H1 (cell line): ENCODE data around the gene UTS2R. TPM values are rescaled to one million over a fixed set of nuclear protein-coding genes. Genes with fewer than 3 reads are reported as not detected.

Experiments
- CTCF ChIA-PET: fragments of 300-600 bp; sonication (Branson Sonifier 250); formaldehyde crosslinking; loops from one replicate; lab custom pipeline; 2021; ENCODE audit not compliant: partially characterized antibody; lab: Charles Lee
- POLR2A ChIA-PET: fragments of 300-600 bp; sonication (Branson Sonifier 250); formaldehyde crosslinking; loops from one replicate; lab custom pipeline; 2021; ENCODE audit warnings: inconsistent platforms; ENCODE audit not compliant: partially characterized antibody; lab: Charles Lee
- DNase-seq, 2 experiments: peaks; one replicate each; pipeline versions ENCODE4 v3.0.0 to v3.0.0-alpha.2; 2010 to 2022; ENCODE audit warnings: low spot score in 2 of 2, low read depth in 1 of 2, mixed read lengths in 1 of 2
- FAIRE-seq: peaks from 2 replicates; lab custom pipeline; 2011; peaks lifted over from hg19 to GRCh38; lab: Jason Lieb, UNC
- H2AFZ ChIP-seq: 2 replicates; pipeline ENCODE4 v1.8.1; 2012; ENCODE audit warnings: low read length, inconsistent platforms
- H2AK5ac ChIP-seq: 2 replicates; pipeline ENCODE4 v1.6.1; 2013; ENCODE audit warnings: low read depth, low read length
- H2BK120ac ChIP-seq: replicated peaks from 2 replicates; pipeline ENCODE3; 2013; ENCODE audit warnings: low read depth, low read length, inconsistent platforms
- H2BK12ac ChIP-seq: 2 replicates; pipeline ENCODE4 v1.6.1; 2013; ENCODE audit warnings: low read depth, low read length
- H2BK15ac ChIP-seq: 2 replicates; pipeline ENCODE4 v1.6.1; 2013; ENCODE audit warnings: low read length
- H2BK20ac ChIP-seq: 2 replicates; pipeline ENCODE4 v1.6.1; 2013; ENCODE audit warnings: low read length
- H2BK5ac ChIP-seq: 2 replicates; pipeline ENCODE4 v1.6.1; 2013; ENCODE audit warnings: low read depth, low read length
- H3K14ac ChIP-seq: 2 replicates; pipeline ENCODE4 v1.6.1; 2013; ENCODE audit warnings: inconsistent platforms; ENCODE audit not compliant: insufficient read length
- H3K18ac ChIP-seq: 2 replicates; pipeline ENCODE4 v1.6.1; 2013; ENCODE audit warnings: low read length; ENCODE audit errors: extremely low read depth
- H3K23ac ChIP-seq: 2 replicates; pipeline ENCODE4 v1.6.1; 2013; ENCODE audit warnings: inconsistent platforms; ENCODE audit not compliant: insufficient read length
- H3K23me2 ChIP-seq: 2 replicates; pipeline ENCODE4 v1.6.1; 2013; ENCODE audit warnings: low read depth, low read length
- H3K27ac ChIP-seq: 2 replicates; pipeline ENCODE4 v1.6.1; 2011; ENCODE audit warnings: low read depth, low read length, inconsistent platforms
- H3K27me3 ChIP-seq, 4 experiments: replicated peaks in 1 of 4; 1 replicate in 1 of 4; 2 replicates in 3 of 4; pipeline versions ENCODE4 v1.6.1 to v1.8.1; 2011 to 2013; ENCODE audit warnings: low read length in 3 of 4, mild to moderate bottlenecking in 3 of 4, inconsistent platforms in 2 of 4, mixed read lengths in 2 of 4, moderate library complexity in 1 of 4; ENCODE audit not compliant: control insufficient read depth in 3 of 4, insufficient read depth in 3 of 4; ENCODE audit errors: extremely low read depth in 1 of 4
- H3K36me3 ChIP-seq, 4 experiments: 2 replicates each; pipeline versions ENCODE4 v1.6.1 to v1.8.1; 2011 to 2013; ENCODE audit warnings: mild to moderate bottlenecking in 4 of 4, low read length in 3 of 4, moderate library complexity in 2 of 4, control low read depth in 1 of 4, inconsistent platforms in 1 of 4; ENCODE audit not compliant: insufficient read depth in 4 of 4, control insufficient read depth in 2 of 4
- H3K4ac ChIP-seq: replicated peaks from 2 replicates; pipeline ENCODE3; 2013; ENCODE audit warnings: low read length, low read depth, mixed read lengths, inconsistent platforms; ENCODE audit not compliant: insufficient read length
- H3K4me1 ChIP-seq, 4 experiments: replicated peaks in 1 of 4; 1 replicate in 1 of 4; 2 replicates in 3 of 4; pipeline versions ENCODE4 v1.6.1 to v1.8.1; 2011 to 2013; ENCODE audit warnings: low read length in 3 of 4, inconsistent platforms in 2 of 4, mixed read lengths in 1 of 4; ENCODE audit not compliant: insufficient read depth in 4 of 4, control insufficient read depth in 3 of 4
- H3K4me2 ChIP-seq, 2 experiments: 2 replicates each; pipeline versions ENCODE4 v1.6.1 to v1.8.1; 2011 to 2013; ENCODE audit warnings: low read depth in 2 of 2, low read length in 2 of 2, control low read depth in 1 of 2, inconsistent platforms in 1 of 2, mild to moderate bottlenecking in 1 of 2; ENCODE audit not compliant: insufficient read depth in 1 of 2
- H3K4me3 ChIP-seq, 4 experiments: fragments of 200-600, 300-600 bp in 1 of 4; sonication (generic), shearing (Covaris generic), sonication (Bioruptor Twin) in 1 of 4; 2 replicates each; pipeline versions ENCODE4 v1.5.1 to v1.8.1; 2011 to 2016; ENCODE audit warnings: low read length in 4 of 4, low read depth in 3 of 4, control low read depth in 2 of 4, inconsistent platforms in 2 of 4, mild to moderate bottlenecking in 2 of 4, mixed read lengths in 1 of 4, moderate library complexity in 1 of 4; ENCODE audit not compliant: insufficient read depth in 2 of 4; ENCODE audit errors: extremely low read depth in 1 of 4
- H3K56ac ChIP-seq: replicated peaks from 2 replicates; pipeline ENCODE3; 2013; ENCODE audit warnings: low read depth, mild to moderate bottlenecking, mixed read lengths, low read length, inconsistent platforms; ENCODE audit not compliant: insufficient read length
- H3K79me1 ChIP-seq: 2 replicates; pipeline ENCODE4 v1.6.1; 2013; ENCODE audit warnings: low read depth, low read length, control low read depth
- H3K79me2 ChIP-seq, 2 experiments: 2 replicates each; pipeline versions ENCODE4 v1.6.1 to v1.8.1; 2012 to 2013; ENCODE audit warnings: low read length in 2 of 2, mild to moderate bottlenecking in 2 of 2, inconsistent platforms in 1 of 2; ENCODE audit not compliant: insufficient read depth in 2 of 2, control insufficient read depth in 1 of 2
- H3K9ac ChIP-seq, 4 experiments: replicated peaks in 1 of 4; 1 replicate in 1 of 4; 2 replicates in 3 of 4; pipeline versions ENCODE4 v1.6.1 to v1.8.1; 2011 to 2013; ENCODE audit warnings: low read depth in 3 of 4, low read length in 3 of 4, control low read depth in 2 of 4, mild to moderate bottlenecking in 2 of 4, moderate library complexity in 2 of 4, inconsistent platforms in 1 of 4; ENCODE audit errors: extremely low read depth in 1 of 4
- H3K9me3 ChIP-seq, 2 experiments: 2 replicates each; pipeline versions ENCODE4 v1.6.1 to v1.8.1; 2012 to 2013; ENCODE audit warnings: mild to moderate bottlenecking in 2 of 2, moderate library complexity in 2 of 2, control low read depth in 1 of 2, inconsistent platforms in 1 of 2, low read depth in 1 of 2, low read length in 1 of 2, mixed read lengths in 1 of 2; ENCODE audit not compliant: insufficient read depth in 2 of 2
- H4K20me1 ChIP-seq, 2 experiments: replicated peaks in 1 of 2; 2 replicates each; pipeline versions ENCODE3 to v1.8.1; 2011 to 2013; ENCODE audit warnings: inconsistent platforms in 2 of 2, low read length in 2 of 2, mild to moderate bottlenecking in 1 of 2; ENCODE audit not compliant: insufficient read depth in 2 of 2, control insufficient read depth in 1 of 2
- H4K5ac ChIP-seq: 2 replicates; pipeline ENCODE4 v1.6.1; 2013; ENCODE audit warnings: low read length, low read depth, mixed read lengths, inconsistent platforms; ENCODE audit not compliant: insufficient read length
- H4K8ac ChIP-seq: 2 replicates; pipeline ENCODE4 v1.8.0; 2013; ENCODE audit warnings: mild to moderate bottlenecking, moderate library complexity, low read length, inconsistent platforms; ENCODE audit not compliant: insufficient read depth; ENCODE audit errors: extremely low read depth
- H4K91ac ChIP-seq: replicated peaks from 2 replicates; pipeline ENCODE3; 2013; ENCODE audit warnings: low read length, mixed read lengths, inconsistent platforms; ENCODE audit not compliant: insufficient read length
- CHD1 ChIP-seq: IDR thresholded peaks from 2 replicates; pipeline ENCODE4 v1.6.1; 2012; ENCODE audit warnings: low read depth, low read length, improper control_type of control experiment
- CREB1 ChIP-seq: IDR thresholded peaks from 2 replicates; pipeline ENCODE4 v1.6.1; 2012; ENCODE audit warnings: inconsistent platforms
- EP300 ChIP-seq, 2 experiments: IDR thresholded peaks; 1 replicate in 1 of 2; 2 replicates in 1 of 2; pipeline ENCODE4 v1.6.1; 2011 to 2012; ENCODE audit warnings: low read depth in 2 of 2, low read length in 2 of 2, mild to moderate bottlenecking in 2 of 2, borderline replicate concordance in 1 of 2, inconsistent platforms in 1 of 2, moderate library complexity in 1 of 2
- EZH2 ChIP-seq: fragments of 200-600 bp; sonication (generic); IDR thresholded peaks from 2 replicates; pipeline ENCODE4 v1.7.1; 2012; ENCODE audit warnings: low read depth, mild to moderate bottlenecking, moderate library complexity, low read length, inconsistent platforms; ENCODE audit not compliant: severe bottlenecking
- KDM1A ChIP-seq: fragments of 200-600, 300-600 bp; sonication (generic); IDR thresholded peaks from 2 replicates; pipeline ENCODE4 v1.7.1; 2016; ENCODE audit warnings: mild to moderate bottlenecking, low read length, borderline replicate concordance
- KDM5A ChIP-seq: fragments of 200-600 bp; IDR thresholded peaks from 2 replicates; pipeline ENCODE4 v1.7.1; 2012; ENCODE audit warnings: mild to moderate bottlenecking, low read length, inconsistent platforms, mixed read lengths
- MAFK ChIP-seq: IDR thresholded peaks from 2 replicates; pipeline ENCODE4 v1.6.1; 2012; ENCODE audit warnings: low read depth, mild to moderate bottlenecking, improper control_type of control experiment, low read length
- SP2 ChIP-seq: IDR thresholded peaks from 2 replicates; pipeline ENCODE4 v1.6.1; 2012; ENCODE audit warnings: mild to moderate bottlenecking, low read length, inconsistent platforms
- SRF ChIP-seq: IDR thresholded peaks from 2 replicates; pipeline ENCODE4 v1.6.1; 2011; ENCODE audit warnings: mild to moderate bottlenecking, low read depth, low read length, moderate library complexity
- TBP ChIP-seq: IDR thresholded peaks from 2 replicates; pipeline ENCODE4 v1.6.1; 2011; ENCODE audit warnings: low read depth, low read length, improper control_type of control experiment
- WGBS, 2 experiments: shearing (Covaris generic) in 1 of 2; methylation state at CpG; one replicate each; pipeline versions ENCODE4 v1.1.6 to v1.1.7; 2013 to 2015; ENCODE audit warnings: low lambda C conversion rate in 2 of 2, mixed read lengths in 2 of 2, inconsistent platforms in 1 of 2, low coverage in 1 of 2, missing lambda C conversion rate in 1 of 2; ENCODE audit not compliant: insufficient replicate concordance in 2 of 2, insufficient coverage in 1 of 2, insufficient read length in 1 of 2; ENCODE audit errors: extremely low coverage in 1 of 2, missing lambda C conversion rate in 1 of 2; 5-methylcytosine and 5-hydroxymethylcytosine counted together
- polyA plus RNA-seq, 7 experiments: library from polyadenylated mRNA; depleted of rRNA in 3 of 7; stranded (reverse) in 5 of 7; unstranded in 2 of 7; fragments of >200 nt in 5 of 7; fragments of 200-250 nt in 2 of 7; gene quantifications; 1 replicate in 5 of 7; 2 replicates in 1 of 7; 4 replicates in 1 of 7; pipeline versions ENCODE4 v1.2.1 to v1.2.3, GENCODE V29; 2011 to 2013; ENCODE audit warnings: missing spikeins in 2 of 7, mixed read lengths in 2 of 7
- total RNA-seq: library from RNA; stranded (reverse); fragmentation: NEBNext Ultra II Directional; extraction: Animal tissue kit (Norgen Biotek cat#: 25700); gene quantifications from 2 replicates; pipeline ENCODE4 v1.2.1, GENCODE V29; 2021
- TF ChIP-seq, protein P1 (sequence below): IDR thresholded peaks from 2 replicates; pipeline ENCODE4 v1.6.1; 2012; ENCODE audit warnings: inconsistent platforms

UTS2R gene
- total and polyA plus RNA-seq, 2 of the 8 experiments (the other 6 are each of a cell fraction or from before 2014, with no cell fraction given): 0.27 TPM; not detected in 1

- Histone ChIP-seq H4K91ac (no peak overlapping the region), H3K79me1 (no peaks in the 10 kb centered on the region), H3K4me3 (no peak overlapping the region), H3K4me1 (peaks cover 0 to 8% (median 5%) of the 10 kb centered on the region in 4 experiments; a peak in 5 of 7 replicates), H2AK5ac (no peak overlapping the region), H3K4me2 (no peak overlapping the region), H3K79me2 (no peaks in the 10 kb centered on the region), H4K8ac (no peak overlapping the region; the same call in 1 of the 2 replicates), H3K4ac (no peak overlapping the region), H2BK120ac (no peak overlapping the region), H3K9ac (no peak overlapping the region), H2AFZ (no peak overlapping the region), H2BK5ac (no peak overlapping the region), H3K9me3 (no peaks in the 10 kb centered on the region), H3K18ac (no peak overlapping the region), H2BK12ac (no peak overlapping the region), H3K27me3 (no peaks in the 10 kb centered on the region), H2BK15ac (no peak overlapping the region), H3K56ac (no peak overlapping the region), H3K23me2 (no peaks in the 10 kb centered on the region), H3K27ac (no peak overlapping the region), H3K14ac (no peak overlapping the region), H3K36me3 (0 out of 8 replicates have a peak, but pooled peaks cover 0 to 2% (median 0%) of the 10 kb centered on the region in 4 experiments), H4K5ac (no peak overlapping the region), H2BK20ac (no peak overlapping the region), H4K20me1 (peaks cover 0 to 1% of the 10 kb centered on the region in 2 experiments), H3K23ac (no peak overlapping the region)
- 93% methylated on average over 10 of the region's 10 CpGs; no CpG with 5 or more reads in 1 of the 2 experiments for WGBS, 2 experiments
- FAIRE-seq (no peak), DNase-seq (no peak)
- POLR2A ChIA-PET: no interaction called here
- TF ChIP-seq KDM5A: no peak
- no peak for TF ChIP-seq CREB1
- no peak for TF ChIP-seq CHD1
- TF ChIP-seq MAFK: no peak
- no peak for TF ChIP-seq SP2
- TF ChIP-seq, protein P1, sequence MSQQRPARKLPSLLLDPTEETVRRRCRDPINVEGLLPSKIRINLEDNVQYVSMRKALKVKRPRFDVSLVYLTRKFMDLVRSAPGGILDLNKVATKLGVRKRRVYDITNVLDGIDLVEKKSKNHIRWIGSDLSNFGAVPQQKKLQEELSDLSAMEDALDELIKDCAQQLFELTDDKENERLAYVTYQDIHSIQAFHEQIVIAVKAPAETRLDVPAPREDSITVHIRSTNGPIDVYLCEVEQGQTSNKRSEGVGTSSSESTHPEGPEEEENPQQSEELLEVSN: no peak
- TF ChIP-seq KDM1A: no peak
- TF ChIP-seq EZH2: no peak
- TF ChIP-seq SRF: no peak
- no peak for TF ChIP-seq TBP
- TF ChIP-seq EP300 (IDR thresholded peaks at IDR 0.05; ENCODE audit: borderline replicate concordance in 1 of 2, low read depth in 2 of 2, low read length in 2 of 2): no peak
- CTCF ChIA-PET: interaction anchor here (1.4 to 1.7 kb wide), 4 partner anchors 11 to 34 kb away, joined by 3 read pairs; no protein-coding TSS in a partner anchor
These were observed 17.8 kb downstream of the UTS2R start for GRCh38 chr17:82389379-82389778.
